ENCODE measurements around the gene ANTKMT.

ANTKMT gene

GRCh38 chr16:693766-694165, 27.2 kb upstream of the ANTKMT start:
- Histone ChIP-seq H3K4me1 (ENCODE audit: insufficient read depth, low read length) (peaks cover 11% of the 10 kb centered on the region), H3K27me3 (ENCODE audit: control insufficient read depth in 1 of 2, insufficient read depth in 2 of 2, low read length in 2 of 2) (peaks cover 0 to 37% of the 10 kb centered on the region in 2 donors), H3K9me3 (ENCODE audit: low read length) (no peaks in the 10 kb centered on the region), H3K36me3 (ENCODE audit: insufficient read depth, low read length) (no peaks in the 10 kb centered on the region), H3K4me3 (ENCODE audit: low read depth in 1 of 2, low read length in 2 of 2) (no peak overlapping the region), H3K9ac (ENCODE audit: low read length) (no peak overlapping the region), H3K27ac (ENCODE audit: low read depth, low read length) (no peak overlapping the region)

- Histone ChIP-seq H3K4me1 (ENCODE audit: insufficient read depth, low read length) (peaks cover 6% of the 10 kb centered on the region), H3K27ac (ENCODE audit: low read depth, low read length) (no peak overlapping the region), H3K9ac (ENCODE audit: low read length) (no peak overlapping the region), H3K4me3 (ENCODE audit: low read depth in 1 of 2, low read length in 2 of 2) (no peak overlapping the region), H3K27me3 (ENCODE audit: control insufficient read depth in 1 of 2, insufficient read depth in 2 of 2, low read length in 2 of 2) (peaks cover 0 to 40% of the 10 kb centered on the region in 2 donors), H3K9me3 (ENCODE audit: low read length) (no peaks in the 10 kb centered on the region), H3K36me3 (ENCODE audit: insufficient read depth, low read length) (no peaks in the 10 kb centered on the region)
Measured at GRCh38 chr16:694187-694862, 26.6 kb upstream of the ANTKMT start.

- no peaks in the 10 kb centered on the region for H3K9me3 ChIP-seq (ENCODE audit: low read length)
- H3K27me3 ChIP-seq (ENCODE audit: control insufficient read depth in 1 of 2, insufficient read depth in 2 of 2, low read length in 2 of 2), result peaks cover 0 to 46% of the 10 kb centered on the region in 2 donors
- no peaks in the 10 kb centered on the region for H3K36me3 ChIP-seq (ENCODE audit: insufficient read depth, low read length)
- H3K9ac ChIP-seq (ENCODE audit: low read length), result no peak overlapping the region
- no peak overlapping the region for H3K4me3 ChIP-seq (ENCODE audit: low read depth in 1 of 2, low read length in 2 of 2)
- H3K4me1 ChIP-seq (ENCODE audit: insufficient read depth, low read length), result no peaks in the 10 kb centered on the region
- H3K27ac ChIP-seq (ENCODE audit: low read depth, low read length), result no peak overlapping the region
Measured at GRCh38 chr16:694863-695354, 26.0 kb upstream of the ANTKMT start.

GRCh38 chr16:695355-696089, 25.4 kb upstream of the ANTKMT start:
- Histone ChIP-seq H3K36me3 (ENCODE audit: insufficient read depth, low read length) (no peaks in the 10 kb centered on the region), H3K9me3 (ENCODE audit: low read length) (no peaks in the 10 kb centered on the region), H3K27ac (ENCODE audit: low read depth, low read length) (no peak overlapping the region), H3K4me1 (ENCODE audit: insufficient read depth, low read length) (no peaks in the 10 kb centered on the region), H3K27me3 (ENCODE audit: control insufficient read depth in 1 of 2, insufficient read depth in 2 of 2, low read length in 2 of 2) (peaks cover 0 to 52% of the 10 kb centered on the region in 2 donors), H3K9ac (ENCODE audit: low read length) (no peak overlapping the region), H3K4me3 (ENCODE audit: low read depth in 1 of 2, low read length in 2 of 2) (no peak overlapping the region)

- no peak overlapping the region for H3K27ac ChIP-seq (ENCODE audit: low read depth, low read length)
- no peak overlapping the region for H3K9ac ChIP-seq (ENCODE audit: low read length)
- peaks cover 10 to 71% of the 10 kb centered on the region in 2 donors for H3K27me3 ChIP-seq (ENCODE audit: control insufficient read depth in 1 of 2, insufficient read depth in 2 of 2, low read length in 2 of 2)
- H3K36me3 ChIP-seq (ENCODE audit: insufficient read depth, low read length), result no peaks in the 10 kb centered on the region
- H3K4me3 ChIP-seq (ENCODE audit: low read depth in 1 of 2, low read length in 2 of 2), result no peak overlapping the region
- H3K4me1 ChIP-seq (ENCODE audit: insufficient read depth, low read length), result no peaks in the 10 kb centered on the region
- no peaks in the 10 kb centered on the region for H3K9me3 ChIP-seq (ENCODE audit: low read length)
Measured at GRCh38 chr16:698911-699671, 21.9 kb upstream of the ANTKMT start.

- H3K36me3 ChIP-seq (ENCODE audit: insufficient read depth, low read length), result no peaks in the 10 kb centered on the region
- no peak overlapping the region for H3K27ac ChIP-seq (ENCODE audit: low read depth, low read length)
- no peak overlapping the region for H3K9ac ChIP-seq (ENCODE audit: low read length)
- H3K9me3 ChIP-seq (ENCODE audit: low read length), result no peaks in the 10 kb centered on the region
- no peak overlapping the region for H3K4me3 ChIP-seq (ENCODE audit: low read depth in 1 of 2, low read length in 2 of 2)
- no peaks in the 10 kb centered on the region for H3K4me1 ChIP-seq (ENCODE audit: insufficient read depth, low read length)
- peaks cover 13 to 65% of the 10 kb centered on the region in 2 donors for H3K27me3 ChIP-seq (ENCODE audit: control insufficient read depth in 1 of 2, insufficient read depth in 2 of 2, low read length in 2 of 2)
Measured at GRCh38 chr16:700684-701584, 20.0 kb upstream of the ANTKMT start.

- H3K27me3 ChIP-seq (ENCODE audit: control insufficient read depth in 1 of 2, insufficient read depth in 2 of 2, low read length in 2 of 2), result peaks cover 17 to 74% of the 10 kb centered on the region in 2 donors
Measured at GRCh38 chr16:702341-702740, 18.6 kb upstream of the ANTKMT start.

GRCh38 chr16:703406-703805, 17.5 kb upstream of the ANTKMT start:
- Histone ChIP-seq H3K4me1 (ENCODE audit: insufficient read depth, low read length) (no peaks in the 10 kb centered on the region), H3K9me3 (ENCODE audit: low read length) (no peaks in the 10 kb centered on the region), H3K4me3 (ENCODE audit: low read depth in 1 of 2, low read length in 2 of 2) (no peak overlapping the region), H3K27ac (ENCODE audit: low read depth, low read length) (no peak overlapping the region), H3K27me3 (ENCODE audit: control insufficient read depth in 1 of 2, insufficient read depth in 2 of 2, low read length in 2 of 2) (peaks cover 28 to 85% of the 10 kb centered on the region in 2 donors), H3K36me3 (ENCODE audit: insufficient read depth, low read length) (no peaks in the 10 kb centered on the region), H3K9ac (ENCODE audit: low read length) (no peak overlapping the region)

More at GRCh38 chr16:702341-702740, 18.6 kb upstream of the ANTKMT start:
- Histone ChIP-seq H3K36me3 (ENCODE audit: insufficient read depth, low read length) (no peaks in the 10 kb centered on the region), H3K4me3 (ENCODE audit: low read depth in 1 of 2, low read length in 2 of 2) (no peak overlapping the region), H3K9ac (ENCODE audit: low read length) (no peak overlapping the region), H3K9me3 (ENCODE audit: low read length) (no peaks in the 10 kb centered on the region), H3K27ac (ENCODE audit: low read depth, low read length) (no peak overlapping the region), H3K4me1 (ENCODE audit: insufficient read depth, low read length) (no peaks in the 10 kb centered on the region)

- no peak overlapping the region for H3K27ac ChIP-seq (ENCODE audit: low read depth, low read length)
- H3K4me3 ChIP-seq (ENCODE audit: low read depth in 1 of 2, low read length in 2 of 2), result no peak overlapping the region
- H3K9me3 ChIP-seq (ENCODE audit: low read length), result no peaks in the 10 kb centered on the region
- peaks cover 34 to 91% of the 10 kb centered on the region in 2 donors for H3K27me3 ChIP-seq (ENCODE audit: control insufficient read depth in 1 of 2, insufficient read depth in 2 of 2, low read length in 2 of 2)
- no peaks in the 10 kb centered on the region for H3K36me3 ChIP-seq (ENCODE audit: insufficient read depth, low read length)
- H3K4me1 ChIP-seq (ENCODE audit: insufficient read depth, low read length), result no peaks in the 10 kb centered on the region
- no peak overlapping the region for H3K9ac ChIP-seq (ENCODE audit: low read length)
Measured at GRCh38 chr16:704047-704446, 16.9 kb upstream of the ANTKMT start.

GRCh38 chr16:704552-705380, 16.2 kb upstream of the ANTKMT start:
- H3K9me3 ChIP-seq (ENCODE audit: low read length), result no peaks in the 10 kb centered on the region
- H3K9ac ChIP-seq (ENCODE audit: low read length), result no peak overlapping the region
- no peaks in the 10 kb centered on the region for H3K36me3 ChIP-seq (ENCODE audit: insufficient read depth, low read length)
- H3K27ac ChIP-seq (ENCODE audit: low read depth, low read length), result no peak overlapping the region
- H3K27me3 ChIP-seq (ENCODE audit: control insufficient read depth in 1 of 2, insufficient read depth in 2 of 2, low read length in 2 of 2), result peaks cover 41 to 91% of the 10 kb centered on the region in 2 donors
- no peaks in the 10 kb centered on the region for H3K4me1 ChIP-seq (ENCODE audit: insufficient read depth, low read length)
- no peak overlapping the region for H3K4me3 ChIP-seq (ENCODE audit: low read depth in 1 of 2, low read length in 2 of 2)

Data from muscle layer of colon (tissue), 2 donors.